Stimulated activated CD4-positive, alpha-beta T cell treated with anti-CD3 and anti-CD28 coated beads, Interleukin-1b, Interleukin-23, amount 100 ng/mL, for 1 hour (primary cell): ENCODE results near the gene RABL3.
"Not testable (repeated sequence)": the region's sequence is repeated elsewhere in the genome, so short reads cannot be mapped to it uniquely, and the experiment has no call there.

Source experiments
- DNase-seq, 2 donors: peaks; one replicate each; pipeline ENCODE4 v3.0.0-alpha.2; 2020; ENCODE audit warnings: low read depth in 2 of 2

RABL3 gene

GRCh38 chr3:120682095-120682681, 60.1 kb downstream of the RABL3 start, which contains the start of gene HGD:
Gene HGD, minus strand, starts transcription at chr3:120682239. Its CDS starts 128 bp downstream, at chr3:120682111.
- DNase-seq, result no peak

- no peak for DNase-seq
These were observed 60.7 kb downstream of the RABL3 start for GRCh38 chr3:120681506-120682038.

GRCh38 chr3:120681018-120681417, 61.3 kb downstream of the RABL3 start:
- no peak for DNase-seq

GRCh38 chr3:120680193-120680894, 62.0 kb downstream of the RABL3 start:
- DNase-seq, result no peak

- DNase-seq, result no peak
These were observed 63.3 kb downstream of the RABL3 start for GRCh38 chr3:120678984-120679383.

- no peak for DNase-seq
These were observed 63.9 kb downstream of the RABL3 start for GRCh38 chr3:120678331-120678947.

GRCh38 chr3:120677193-120677592, 65.1 kb downstream of the RABL3 start:
- DNase-seq, result not testable (repeated sequence)

GRCh38 chr3:120673116-120673515, 69.2 kb downstream of the RABL3 start:
- no peak for DNase-seq

- no peak for DNase-seq
These were observed 71.7 kb downstream of the RABL3 start for GRCh38 chr3:120670576-120670975.

GRCh38 chr3:120664926-120665325, 77.4 kb downstream of the RABL3 start:
- DNase-seq, result no peak

- DNase-seq, result no peak
These were observed 80.4 kb downstream of the RABL3 start for GRCh38 chr3:120661945-120662344.

GRCh38 chr3:120661106-120661905, 81.0 kb downstream of the RABL3 start:
- no peak for DNase-seq

GRCh38 chr3:120659834-120660233, 82.5 kb downstream of the RABL3 start:
- DNase-seq, result no peak

- no peak for DNase-seq
These were observed 83.0 kb downstream of the RABL3 start for GRCh38 chr3:120659285-120659684.

GRCh38 chr3:120652896-120653545, 89.3 kb downstream of the RABL3 start:
- no peak for DNase-seq

- no peak for DNase-seq
These were observed 90.0 kb downstream of the RABL3 start for GRCh38 chr3:120652281-120652680.

- DNase-seq, result no peak
These were observed 92.0 kb downstream of the RABL3 start for GRCh38 chr3:120650311-120650710.

GRCh38 chr3:120649830-120650233, 92.5 kb downstream of the RABL3 start:
- DNase-seq, result no peak

GRCh38 chr3:120648290-120648689, 94.0 kb downstream of the RABL3 start:
- no peak for DNase-seq

GRCh38 chr3:120646771-120647432, 95.4 kb downstream of the RABL3 start:
- DNase-seq, result no peak
